H1 (cell line): ENCODE data around the gene CXCR1. TPM values are rescaled to one million over a fixed set of nuclear protein-coding genes. Genes with fewer than 3 reads are reported as not detected.

Source experiments
- ATF3 ChIP-seq: IDR thresholded peaks from 2 replicates; pipeline ENCODE4 v1.6.1; 2011; ENCODE audit warnings: low read depth, mild to moderate bottlenecking, low read length; ENCODE audit not compliant: insufficient read depth
- CHD1 ChIP-seq: IDR thresholded peaks from 2 replicates; pipeline ENCODE4 v1.6.1; 2012; ENCODE audit warnings: low read depth, low read length, improper control_type of control experiment
- RBBP5 ChIP-seq: IDR thresholded peaks from 2 replicates; pipeline ENCODE4 v1.7.1; 2012; ENCODE audit warnings: low read depth, mild to moderate bottlenecking, inconsistent platforms, low read length, moderate library complexity, borderline replicate concordance
- YY1 ChIP-seq: IDR thresholded peaks from 2 replicates; pipeline ENCODE4 v1.6.1; 2011; ENCODE audit warnings: low read depth, mild to moderate bottlenecking, low read length
- polyA plus RNA-seq, 7 experiments: library from polyadenylated mRNA; depleted of rRNA in 3 of 7; stranded (reverse) in 5 of 7; unstranded in 2 of 7; fragments of >200 nt in 5 of 7; fragments of 200-250 nt in 2 of 7; gene quantifications; 1 replicate in 5 of 7; 2 replicates in 1 of 7; 4 replicates in 1 of 7; pipeline versions ENCODE4 v1.2.1 to v1.2.3, GENCODE V29; 2011 to 2013; ENCODE audit warnings: missing spikeins in 2 of 7, mixed read lengths in 2 of 7
- total RNA-seq: library from RNA; stranded (reverse); fragmentation: NEBNext Ultra II Directional; extraction: Animal tissue kit (Norgen Biotek cat#: 25700); gene quantifications from 2 replicates; pipeline ENCODE4 v1.2.1, GENCODE V29; 2021

Gene CXCR1
- total and polyA plus RNA-seq, 2 of the 8 experiments (the other 6 are each of a cell fraction or from before 2014, with no cell fraction given) = not detected

GRCh38 chr2:218168635-218169462, 2.1 kb upstream of the CXCR1 start (continued):
- TF ChIP-seq ATF3 (no peak), CHD1 (no peak), YY1 (0 out of 2 replicates have a peak, but pooled peaks have one; percentile 10), RBBP5 (no peak)
